GM23338 (cell line): ENCODE results near the gene HSD11B2. TPM values are rescaled to one million over a fixed set of nuclear protein-coding genes. Genes with fewer than 3 reads are reported as not detected.

ENCODE experiments used
- ATAC-seq: fragments of 200-7000 bp; cut with Tn5 transposase; 3 replicates; pipeline ENCODE4 v1.9.1; 2020
- DNase-seq: peaks from one replicate; pipeline ENCODE4 v3.0.0-alpha.2; 2015; ENCODE audit warnings: low spot score
- H2AFZ ChIP-seq: fragments of 200-600 bp; sonication (generic); 2 replicates; pipeline ENCODE4 v1.8.0; 2016; ENCODE audit warnings: antibody characterized with exemption, mild to moderate bottlenecking, moderate library complexity
- H3F3A ChIP-seq: fragments of 200-600 bp; sonication (generic); replicated peaks from 2 replicates; pipeline ENCODE4 v1.8.0; 2017; ENCODE audit warnings: antibody characterized with exemption, mixed run types, low read depth
- H3K27ac ChIP-seq: fragments of 200-600 bp; sonication (generic); 2 replicates; pipeline ENCODE4 v1.6.1; 2016; ENCODE audit warnings: low read depth
- H3K27me3 ChIP-seq: fragments of 200-600 bp; sonication (generic); 2 replicates; pipeline ENCODE4 v1.8.0; 2016; ENCODE audit warnings: mild to moderate bottlenecking, mixed run types, moderate library complexity; ENCODE audit not compliant: insufficient read depth
- H3K36me3 ChIP-seq: fragments of 200-600 bp; sonication (generic); 2 replicates; pipeline ENCODE4 v1.8.0; 2016; ENCODE audit warnings: mild to moderate bottlenecking; ENCODE audit not compliant: insufficient read depth
- H3K4me1 ChIP-seq: fragments of 200-600 bp; sonication (generic); 2 replicates; pipeline ENCODE4 v1.8.0; 2016; ENCODE audit warnings: mild to moderate bottlenecking, moderate library complexity; ENCODE audit not compliant: insufficient read depth
- H3K4me2 ChIP-seq: fragments of 200-600 bp; sonication (generic); 2 replicates; pipeline ENCODE4 v1.7.1; 2017; ENCODE audit warnings: mixed run types
- H3K4me3 ChIP-seq: fragments of 200-600 bp; sonication (generic); 2 replicates; pipeline ENCODE4 v1.6.1; 2016; ENCODE audit warnings: mixed run types
- H3K79me2 ChIP-seq: fragments of 200-600 bp; sonication (generic); replicated peaks from 2 replicates; pipeline ENCODE4 v1.8.0; 2017; ENCODE audit warnings: mild to moderate bottlenecking; ENCODE audit not compliant: insufficient read depth
- H3K9me2 ChIP-seq: fragments of 200-600 bp; sonication (generic); 2 replicates; pipeline ENCODE4 v1.8.0; 2017; ENCODE audit not compliant: insufficient read depth
- H4K20me1 ChIP-seq: fragments of 200-600 bp; sonication (generic); replicated peaks from 2 replicates; pipeline ENCODE4 v1.8.0; 2017; ENCODE audit warnings: mild to moderate bottlenecking; ENCODE audit not compliant: insufficient read depth
- H3K27ac Mint-ChIP-seq: 2 replicates; pipeline ENCODE4 v1.8.0; 2020; ENCODE audit warnings: inconsistent platforms, mild to moderate bottlenecking, moderate library complexity, mixed read lengths
- H3K27me3 Mint-ChIP-seq: 3 replicates; pipeline ENCODE4 v1.8.0; 2022; ENCODE audit warnings: low read depth, mild to moderate bottlenecking, moderate library complexity, mixed read lengths, inconsistent platforms; ENCODE audit not compliant: insufficient read depth, poor library complexity
- H3K36me3 Mint-ChIP-seq: 3 replicates; pipeline ENCODE4 v1.8.0; 2021; ENCODE audit warnings: low read depth, mild to moderate bottlenecking, inconsistent platforms, moderate library complexity, mixed read lengths
- H3K4me1 Mint-ChIP-seq: 3 replicates; pipeline ENCODE4 v1.8.0; 2020; ENCODE audit warnings: mild to moderate bottlenecking, inconsistent platforms, mixed read lengths
- H3K4me3 Mint-ChIP-seq: 3 replicates; pipeline ENCODE4 v1.8.0; 2021; ENCODE audit warnings: moderate library complexity, mild to moderate bottlenecking, inconsistent platforms, mixed read lengths
- H3K9me3 Mint-ChIP-seq: 3 replicates; pipeline ENCODE4 v1.8.0; 2020; ENCODE audit warnings: moderate library complexity, mild to moderate bottlenecking, inconsistent platforms, mixed read lengths
- CREB1 ChIP-seq: fragments of 250-450 bp; sonication (Bioruptor Pico); IDR thresholded peaks from 2 replicates; pipeline ENCODE4 v1.5.0; 2020; ENCODE audit warnings: low read depth, mild to moderate bottlenecking, moderate library complexity
- ETS1 ChIP-seq: IDR thresholded peaks from 2 replicates; pipeline ENCODE4 v1.6.1; 2016; ENCODE audit warnings: antibody characterized with exemption
- EZH2 ChIP-seq: fragments of 200-600 bp; sonication (generic); IDR thresholded peaks from one replicate; pipeline ENCODE4 v1.8.0; 2017; ENCODE audit warnings: antibody characterized with exemption, mild to moderate bottlenecking, low read depth; ENCODE audit not compliant: unreplicated experiment
- NANOG ChIP-seq: IDR thresholded peaks from 2 replicates; pipeline ENCODE4 v1.6.1; 2016; ENCODE audit warnings: antibody characterized with exemption, borderline replicate concordance
- REST ChIP-seq: IDR thresholded peaks from one replicate; pipeline ENCODE4 v1.6.1; 2018; ENCODE audit warnings: antibody characterized with exemption; ENCODE audit not compliant: unreplicated experiment
- STAT1 ChIP-seq: IDR thresholded peaks from one replicate; pipeline ENCODE4 v1.6.1; 2016; ENCODE audit warnings: antibody characterized with exemption; ENCODE audit not compliant: unreplicated experiment
- ZNF462 ChIP-seq: fragments of 250-450 bp; sonication (Bioruptor Pico); IDR thresholded peaks from 2 replicates; pipeline ENCODE4 v1.5.0; 2020; ENCODE audit warnings: mild to moderate bottlenecking, moderate library complexity
- polyA plus RNA-seq: library from polyadenylated mRNA; unstranded; fragments of >200 nt; fragmentation: Nextera tagmentation; extraction: Ambion mirVana; gene quantifications from 2 replicates; pipeline ENCODE4 v1.2.1, GENCODE V29; 2016
- total RNA-seq: library from RNA; depleted of rRNA; stranded (reverse); fragments of >200 nt; shearing (Covaris generic); gene quantifications from 2 replicates; pipeline ENCODE4 v1.2.3, GENCODE V29; 2014

Gene HSD11B2
- total and polyA plus RNA-seq, 2 experiments from 2014 or later, result 14.8 to 23.0 TPM

- Mint-ChIP-seq H3K4me3 (no peak overlapping the region), H3K36me3 (peaks cover 21% of the 10 kb centered on the region), H3K27ac (peak overlapping the region; percentile 45; the same call in 1 of the 2 replicates), H3K27me3 (peaks cover 23% of the 10 kb centered on the region), H3K9me3 (no peaks in the 10 kb centered on the region), H3K4me1 (peaks cover 10% of the 10 kb centered on the region)
- Histone ChIP-seq H3K4me3 (no peak overlapping the region), H3K27ac (no peak overlapping the region), H3K9me2 (no peaks in the 10 kb centered on the region), H3K79me2 (no peaks in the 10 kb centered on the region), H3F3A (no peaks in the 10 kb centered on the region), H3K4me1 (no peaks in the 10 kb centered on the region), H4K20me1 (no peaks in the 10 kb centered on the region; the same call in 1 of the 2 replicates), H3K4me2 (no peak overlapping the region), H2AFZ (no peak overlapping the region), H3K27me3 (no peaks in the 10 kb centered on the region), H3K36me3 (peaks cover 2% of the 10 kb centered on the region; the same call in 1 of the 2 replicates)
- no peak for DNase-seq
- no peak for TF ChIP-seq NANOG
- no peak for TF ChIP-seq STAT1
- no peak for TF ChIP-seq REST
- TF ChIP-seq ZNF462 (CRISPR knock-in tag), result no peak
- no peak for TF ChIP-seq EZH2
- TF ChIP-seq CREB1 (CRISPR knock-in tag), result no peak
- TF ChIP-seq ETS1, result no peak
- ATAC-seq, result no peak
Measured at GRCh38 chr16:67441907-67442306, 11.0 kb downstream of the HSD11B2 start.
